Mesendoderm (in vitro differentiated cells): Measurements from ENCODE around the gene SLC8B1.

Experiments
- DNase-seq: peaks from one replicate; pipeline ENCODE4 v3.0.0; 2013
- H2AK5ac ChIP-seq: 2 replicates; pipeline ENCODE4 v1.6.1; 2013; ENCODE audit warnings: low read length, inconsistent platforms
- H2BK120ac ChIP-seq: 2 replicates; pipeline ENCODE4 v1.6.1; 2013; ENCODE audit warnings: low read depth, mild to moderate bottlenecking, low read length, moderate library complexity, mixed read lengths
- H2BK15ac ChIP-seq: replicated peaks from 2 replicates; pipeline ENCODE4 v1.6.1; 2013; ENCODE audit warnings: low read depth, mild to moderate bottlenecking, moderate library complexity
- H2BK5ac ChIP-seq: 2 replicates; pipeline ENCODE4 v1.6.1; 2013; ENCODE audit warnings: low read length, inconsistent platforms
- H3K18ac ChIP-seq: 2 replicates; pipeline ENCODE4 v1.6.1; 2013; ENCODE audit warnings: mild to moderate bottlenecking, low read length, mixed read lengths
- H3K23ac ChIP-seq: one replicate; pipeline ENCODE4 v1.6.1; 2013; ENCODE audit warnings: low read length
- H3K27ac ChIP-seq: 2 replicates; pipeline ENCODE4 v1.5.1; 2013; ENCODE audit warnings: low read depth, mild to moderate bottlenecking, inconsistent platforms, low read length, moderate library complexity
- H3K27me3 ChIP-seq: 2 replicates; pipeline ENCODE4 v1.6.1; 2013; ENCODE audit warnings: low read length, control low read depth, mild to moderate bottlenecking, inconsistent platforms; ENCODE audit not compliant: insufficient read depth, poor library complexity
- H3K36me3 ChIP-seq: 2 replicates; pipeline ENCODE4 v1.6.1; 2013; ENCODE audit warnings: low read length, inconsistent platforms; ENCODE audit not compliant: control insufficient read depth, insufficient read depth
- H3K4ac ChIP-seq: one replicate; pipeline ENCODE4 v1.6.1; 2013; ENCODE audit warnings: low read depth, mild to moderate bottlenecking, low read length, moderate library complexity
- H3K4me1 ChIP-seq: 2 replicates; pipeline ENCODE4 v1.6.1; 2013; ENCODE audit warnings: low read depth, low read length, inconsistent platforms; ENCODE audit not compliant: control insufficient read depth
- H3K4me2 ChIP-seq: 2 replicates; pipeline ENCODE4 v1.6.1; 2013; ENCODE audit warnings: low read length
- H3K4me3 ChIP-seq: 2 replicates; pipeline ENCODE4 v1.5.1; 2013; ENCODE audit warnings: mild to moderate bottlenecking, low read length
- H3K56ac ChIP-seq: one replicate; pipeline ENCODE4 v1.6.1; 2013; ENCODE audit warnings: low read length
- H3K79me1 ChIP-seq: 2 replicates; pipeline ENCODE4 v1.6.1; 2013; ENCODE audit warnings: low read length, inconsistent platforms
- H3K79me2 ChIP-seq: 2 replicates; pipeline ENCODE4 v1.6.1; 2013; ENCODE audit warnings: mild to moderate bottlenecking, low read length; ENCODE audit not compliant: control insufficient read depth, insufficient read depth
- H3K9ac ChIP-seq: 2 replicates; pipeline ENCODE4 v1.6.1; 2013; ENCODE audit warnings: low read length, inconsistent platforms
- H4K5ac ChIP-seq: one replicate; pipeline ENCODE4 v1.6.1; 2013; ENCODE audit warnings: low read length
- H4K8ac ChIP-seq: one replicate; pipeline ENCODE4 v1.6.1; 2013; ENCODE audit warnings: low read depth, mild to moderate bottlenecking, control low read depth, low read length, moderate library complexity
- WGBS: extraction: QIAGEN DNeasy Blood & Tissue Kit; methylation state at CpG from one replicate; pipeline ENCODE4 v1.1.7; 2013; ENCODE audit warnings: low lambda C conversion rate, missing lambda C conversion rate; ENCODE audit not compliant: insufficient coverage; ENCODE audit errors: extremely low coverage; 5-methylcytosine and 5-hydroxymethylcytosine counted together

Gene SLC8B1

GRCh38 chr12:113285679-113286610 lies 49.0 kb downstream of the SLC8B1 start:
- Histone ChIP-seq H3K56ac (peak overlapping the region; percentile 15), H3K79me1 (no peaks in the 10 kb centered on the region), H3K27me3 (no peaks in the 10 kb centered on the region), H3K4me1 (no peaks in the 10 kb centered on the region), H4K8ac (no peak overlapping the region), H3K79me2 (no peaks in the 10 kb centered on the region), H3K4ac (no peak overlapping the region), H3K18ac (no peak overlapping the region), H3K36me3 (no peaks in the 10 kb centered on the region), H3K23ac (no peak overlapping the region), H2BK120ac (no peak overlapping the region), H2AK5ac (no peak overlapping the region), H3K4me3 (no peak overlapping the region), H3K27ac (no peak overlapping the region), H3K9ac (no peak overlapping the region), H3K4me2 (no peak overlapping the region), H4K5ac (no peak overlapping the region), H2BK5ac (no peak overlapping the region), H2BK15ac (no peak overlapping the region)
- WGBS: no CpG with 5 or more reads among the region's 22 CpGs
- DNase-seq: no peak

DNA sequence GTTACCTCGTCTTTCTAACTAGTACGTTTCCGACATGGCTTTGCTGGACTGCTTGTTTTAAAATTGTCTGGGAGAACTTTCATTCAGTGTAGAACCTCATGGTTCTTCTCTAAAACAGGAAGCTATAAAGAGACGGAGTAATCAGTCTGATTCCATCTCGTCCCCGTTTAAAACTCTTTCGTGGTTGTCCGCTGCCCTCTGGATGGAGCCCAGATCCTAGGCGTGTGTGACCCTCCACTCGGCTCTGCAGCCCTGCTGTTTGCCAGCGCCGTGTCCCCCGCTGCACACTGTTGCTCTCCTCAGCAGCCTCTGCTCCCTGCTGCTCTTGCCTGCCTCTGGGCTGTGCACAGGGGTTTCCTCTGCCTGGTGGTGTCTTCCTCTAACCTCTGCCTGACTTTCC lies 50.2 kb downstream of the SLC8B1 start:
- H3K4me2 ChIP-seq: no peak overlapping the region
- H3K18ac ChIP-seq: no peak overlapping the region
- no peaks in the 10 kb centered on the region for H3K27me3 ChIP-seq
- no peak overlapping the region for H3K9ac ChIP-seq
- WGBS: no CpG with 5 or more reads among the region's 13 CpGs
- no peak for DNase-seq
- H3K4ac ChIP-seq: no peak overlapping the region
- H4K8ac ChIP-seq: no peak overlapping the region
- no peak overlapping the region for H2BK120ac ChIP-seq
- no peaks in the 10 kb centered on the region for H3K4me1 ChIP-seq
- no peak overlapping the region for H3K4me3 ChIP-seq
- H3K36me3 ChIP-seq: no peaks in the 10 kb centered on the region
- no peak overlapping the region for H2AK5ac ChIP-seq
- H2BK15ac ChIP-seq: no peak overlapping the region
- H3K79me1 ChIP-seq: no peaks in the 10 kb centered on the region
- no peaks in the 10 kb centered on the region for H3K79me2 ChIP-seq
- H3K27ac ChIP-seq: no peak overlapping the region
- H4K5ac ChIP-seq: no peak overlapping the region
- H2BK5ac ChIP-seq: no peak overlapping the region
- H3K23ac ChIP-seq: no peak overlapping the region
- no peak overlapping the region for H3K56ac ChIP-seq

- no peaks in the 10 kb centered on the region for H3K79me1 ChIP-seq
- H3K4me3 ChIP-seq: no peak overlapping the region
- no peaks in the 10 kb centered on the region for H3K36me3 ChIP-seq
- no peaks in the 10 kb centered on the region for H3K27me3 ChIP-seq
- no peak for DNase-seq
- H3K4me2 ChIP-seq: no peak overlapping the region
- H3K27ac ChIP-seq: no peak overlapping the region
- H3K79me2 ChIP-seq: no peaks in the 10 kb centered on the region
- WGBS: no CpG with 5 or more reads among the region's 5 CpGs
- H2BK15ac ChIP-seq: no peak overlapping the region
- no peak overlapping the region for H3K56ac ChIP-seq
- H3K18ac ChIP-seq: no peak overlapping the region
- no peak overlapping the region for H3K4ac ChIP-seq
- H2BK5ac ChIP-seq: no peak overlapping the region
- H4K8ac ChIP-seq: no peak overlapping the region
- no peak overlapping the region for H4K5ac ChIP-seq
- no peak overlapping the region for H2AK5ac ChIP-seq
- H3K9ac ChIP-seq: no peak overlapping the region
- no peak overlapping the region for H3K23ac ChIP-seq
- H3K4me1 ChIP-seq: no peaks in the 10 kb centered on the region
- no peak overlapping the region for H2BK120ac ChIP-seq
Measured at GRCh38 chr12:113278633-113279032, 56.3 kb downstream of the SLC8B1 start.

DNA sequence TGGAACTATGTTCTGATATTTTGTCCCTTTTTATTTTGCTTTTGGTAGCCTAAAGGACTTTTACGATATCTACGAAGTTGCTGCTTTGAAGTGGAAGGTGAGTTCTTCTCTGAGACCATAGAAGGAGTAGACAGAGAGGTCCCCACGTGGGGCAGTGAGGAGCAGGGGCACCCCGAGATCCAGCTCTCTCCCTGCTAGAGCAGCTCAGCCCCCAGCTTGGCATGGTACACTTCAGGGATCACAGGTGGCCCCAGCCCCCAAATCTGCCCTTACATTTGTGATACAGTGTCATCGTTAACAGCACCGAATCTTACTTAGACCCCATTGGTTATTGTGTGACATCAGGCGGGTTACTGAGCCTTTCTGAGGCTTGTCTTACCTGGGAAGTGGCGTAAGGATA lies 56.8 kb downstream of the SLC8B1 start:
- Histone ChIP-seq H3K4me2 (no peak overlapping the region), H2AK5ac (no peak overlapping the region), H3K36me3 (no peaks in the 10 kb centered on the region), H2BK5ac (no peak overlapping the region), H3K27ac (no peak overlapping the region), H4K5ac (no peak overlapping the region), H3K79me2 (no peaks in the 10 kb centered on the region), H2BK120ac (no peak overlapping the region), H3K27me3 (no peaks in the 10 kb centered on the region), H3K56ac (no peak overlapping the region), H3K18ac (no peak overlapping the region), H4K8ac (no peak overlapping the region), H3K4me1 (no peaks in the 10 kb centered on the region), H3K79me1 (no peaks in the 10 kb centered on the region), H2BK15ac (no peak overlapping the region), H3K4me3 (no peak overlapping the region), H3K4ac (no peak overlapping the region), H3K23ac (no peak overlapping the region), H3K9ac (no peak overlapping the region)
- no CpG with 5 or more reads among the region's 8 CpGs for WGBS
- DNase-seq: no peak

DNA sequence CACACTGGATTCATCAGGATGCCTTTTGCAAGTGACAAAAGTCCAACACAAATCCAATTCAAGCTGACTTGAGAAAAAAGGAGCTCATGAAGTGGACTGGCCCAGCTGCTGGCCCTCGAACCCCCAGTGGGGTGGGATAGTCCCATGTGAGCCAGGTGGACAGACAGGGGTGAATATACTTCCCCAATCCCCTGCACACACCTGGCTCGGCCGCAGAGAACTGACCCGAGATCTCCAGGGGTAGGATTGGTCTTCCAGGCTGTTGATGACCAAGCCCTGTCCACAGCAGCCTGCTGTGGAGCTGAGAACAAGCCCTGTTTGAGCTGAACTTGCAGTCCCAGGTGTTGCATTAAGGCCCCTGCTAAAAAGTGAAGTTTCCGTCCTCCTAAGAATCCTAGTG lies 57.4 kb downstream of the SLC8B1 start:
- H3K18ac ChIP-seq: no peak overlapping the region
- no peaks in the 10 kb centered on the region for H3K27me3 ChIP-seq
- no CpG with 5 or more reads among the region's 5 CpGs for WGBS
- no peak overlapping the region for H3K4me3 ChIP-seq
- H3K56ac ChIP-seq: no peak overlapping the region
- no peaks in the 10 kb centered on the region for H3K4me1 ChIP-seq
- H3K23ac ChIP-seq: no peak overlapping the region
- H3K4ac ChIP-seq: no peak overlapping the region
- no peak for DNase-seq
- no peak overlapping the region for H2BK5ac ChIP-seq
- no peak overlapping the region for H2BK120ac ChIP-seq
- H3K9ac ChIP-seq: no peak overlapping the region
- no peaks in the 10 kb centered on the region for H3K79me1 ChIP-seq
- H2BK15ac ChIP-seq: no peak overlapping the region
- no peak overlapping the region for H3K4me2 ChIP-seq
- no peak overlapping the region for H2AK5ac ChIP-seq
- H4K8ac ChIP-seq: no peak overlapping the region
- H3K79me2 ChIP-seq: no peaks in the 10 kb centered on the region
- no peak overlapping the region for H3K27ac ChIP-seq
- H3K36me3 ChIP-seq: no peaks in the 10 kb centered on the region
- H4K5ac ChIP-seq: no peak overlapping the region
